ENCODE results near the gene MAMLD1. TPM values are rescaled to one million over a fixed set of nuclear protein-coding genes. Genes with fewer than 3 reads are reported as not detected.

MAMLD1 gene
- 1 to 10 TPM in 1 of 6 donors, under 1 TPM in 4, not detected in 1; 0.37 to 1.0 (median 0.75) TPM for polyA plus RNA-seq (ENCODE audit: low read depth in 6 of 6)

GRCh38 chrX:150362599-150363481 lies at the start of gene MAMLD1:
TSS of gene MAMLD1 (plus strand) at chrX:150363317. CDS start at chrX:150445517, 82,200 bp downstream.
- H3K27me3 Mint-ChIP-seq: peaks cover 0 to 35% (median 23%) of the 10 kb centered on the region in 3 donors
- H3K9me3 Mint-ChIP-seq: peaks cover 0 to 2% (median 0%) of the 10 kb centered on the region in 7 donors
- DNase-seq (peak; percentile 48), ATAC-seq (ENCODE audit: low read depth in 2 of 2) (peak; percentile 33 to 49)
- H3K4me1 Mint-ChIP-seq: peaks cover 19 to 34% (median 26%) of the 10 kb centered on the region in 3 donors
- peak within 1 kb of the TSS; percentile 79 to 96 (median 84) for H3K27ac Mint-ChIP-seq
- peak within 1 kb of the TSS; percentile 89 to 94 (median 92) for H3K4me3 Mint-ChIP-seq
- H3K36me3 Mint-ChIP-seq: no peaks in the 10 kb centered on the region

GRCh38 chrX:150313514-150313913 lies 49.6 kb upstream of the MAMLD1 start:
- Mint-ChIP-seq H3K9me3 (peaks cover 0 to 8% (median 2%) of the 10 kb centered on the region in 7 donors), H3K36me3 (no peaks in the 10 kb centered on the region)

GRCh38 chrX:150314186-150314585 lies 48.9 kb upstream of the MAMLD1 start:
- DNase-seq (no peak), ATAC-seq (ENCODE audit: low read depth in 2 of 2) (no peak)
- H3K9me3 Mint-ChIP-seq: peaks cover 0 to 8% (median 2%) of the 10 kb centered on the region in 7 donors
- no peaks in the 10 kb centered on the region for H3K36me3 Mint-ChIP-seq
- no peak overlapping the region for H3K27ac Mint-ChIP-seq
- H3K4me1 Mint-ChIP-seq: no peaks in the 10 kb centered on the region
- H3K27me3 Mint-ChIP-seq: no peaks in the 10 kb centered on the region
- H3K4me3 Mint-ChIP-seq: no peak overlapping the region

More at GRCh38 chrX:150313514-150313913, 49.6 kb upstream of the MAMLD1 start:
- no peak overlapping the region for H3K4me3 Mint-ChIP-seq
- H3K27ac Mint-ChIP-seq: no peak overlapping the region
- no peak for ATAC-seq (ENCODE audit: low read depth in 2 of 2)
- H3K27me3 Mint-ChIP-seq: no peaks in the 10 kb centered on the region
- no peaks in the 10 kb centered on the region for H3K4me1 Mint-ChIP-seq
- no peak for DNase-seq

GRCh38 chrX:150316564-150316963 lies 46.6 kb upstream of the MAMLD1 start:
- H3K27ac Mint-ChIP-seq: no peak overlapping the region
- H3K4me1 Mint-ChIP-seq: no peaks in the 10 kb centered on the region
- no peak overlapping the region for H3K4me3 Mint-ChIP-seq
- no peaks in the 10 kb centered on the region for H3K27me3 Mint-ChIP-seq
- no peaks in the 10 kb centered on the region for H3K36me3 Mint-ChIP-seq
- ATAC-seq (ENCODE audit: low read depth in 2 of 2) (no peak), DNase-seq (no peak)
- peaks cover 0 to 8% (median 2%) of the 10 kb centered on the region in 7 donors for H3K9me3 Mint-ChIP-seq

GRCh38 chrX:150323020-150323419 lies 40.1 kb upstream of the MAMLD1 start:
- no peak overlapping the region for H3K4me3 Mint-ChIP-seq
- H3K9me3 Mint-ChIP-seq: peaks cover 0 to 18% (median 4%) of the 10 kb centered on the region in 7 donors
- DNase-seq (no peak), ATAC-seq (ENCODE audit: low read depth in 2 of 2) (no peak)
- peaks cover 5 to 13% (median 6%) of the 10 kb centered on the region in 3 donors for H3K4me1 Mint-ChIP-seq
- H3K27ac Mint-ChIP-seq: no peak overlapping the region
- peaks cover 0 to 7% of the 10 kb centered on the region in 2 donors for H3K36me3 Mint-ChIP-seq
- H3K27me3 Mint-ChIP-seq: no peaks in the 10 kb centered on the region

GRCh38 chrX:150324035-150324728 lies 38.9 kb upstream of the MAMLD1 start:
- peaks cover 5 to 13% (median 6%) of the 10 kb centered on the region in 3 donors for H3K4me1 Mint-ChIP-seq
- H3K4me3 Mint-ChIP-seq: no peak overlapping the region
- no peaks in the 10 kb centered on the region for H3K27me3 Mint-ChIP-seq
- H3K27ac Mint-ChIP-seq: no peak overlapping the region
- ATAC-seq (ENCODE audit: low read depth in 2 of 2): no peak
- H3K36me3 Mint-ChIP-seq: peaks cover 0 to 7% of the 10 kb centered on the region in 2 donors
- DNase-seq: no peak
- peaks cover 0 to 15% (median 4%) of the 10 kb centered on the region in 7 donors for H3K9me3 Mint-ChIP-seq

GRCh38 chrX:150324919-150325318 lies 38.2 kb upstream of the MAMLD1 start:
- Mint-ChIP-seq H3K9me3 (peaks cover 0 to 15% (median 4%) of the 10 kb centered on the region in 7 donors), H3K4me3 (no peak overlapping the region), H3K36me3 (peaks cover 0 to 7% of the 10 kb centered on the region in 2 donors), H3K27ac (no peak overlapping the region), H3K27me3 (no peaks in the 10 kb centered on the region), H3K4me1 (peaks cover 5 to 13% (median 6%) of the 10 kb centered on the region in 3 donors)
- DNase-seq (no peak), ATAC-seq (ENCODE audit: low read depth in 2 of 2) (no peak)

- peaks cover 5 to 13% (median 6%) of the 10 kb centered on the region in 3 donors for H3K4me1 Mint-ChIP-seq
- peaks cover 0 to 7% of the 10 kb centered on the region in 2 donors for H3K36me3 Mint-ChIP-seq
- peaks cover 0 to 15% (median 4%) of the 10 kb centered on the region in 7 donors for H3K9me3 Mint-ChIP-seq
- ATAC-seq (ENCODE audit: low read depth in 2 of 2): no peak
- no peak for DNase-seq
- H3K4me3 Mint-ChIP-seq: peak overlapping the region in 2 of 8 donors; percentile 8 to 52
- H3K27me3 Mint-ChIP-seq: no peaks in the 10 kb centered on the region
- peak overlapping the region in 2 of 6 donors; percentile 0 to 35 for H3K27ac Mint-ChIP-seq
These were observed 36.4 kb upstream of the MAMLD1 start for GRCh38 chrX:150326541-150327247.

- no peak overlapping the region for H3K4me3 Mint-ChIP-seq
- DNase-seq (no peak), ATAC-seq (ENCODE audit: low read depth in 2 of 2) (no peak)
- no peaks in the 10 kb centered on the region for H3K36me3 Mint-ChIP-seq
- peaks cover 0 to 1% (median 0%) of the 10 kb centered on the region in 7 donors for H3K9me3 Mint-ChIP-seq
- peaks cover 6 to 22% (median 10%) of the 10 kb centered on the region in 3 donors for H3K4me1 Mint-ChIP-seq
- peak overlapping the region in 1 of 6 donors; percentile 18 for H3K27ac Mint-ChIP-seq
- H3K27me3 Mint-ChIP-seq: no peaks in the 10 kb centered on the region
These were observed 33.8 kb upstream of the MAMLD1 start for GRCh38 chrX:150329282-150329681.

GRCh38 chrX:150329868-150330267 lies 33.2 kb upstream of the MAMLD1 start:
- peaks cover 6 to 22% (median 10%) of the 10 kb centered on the region in 3 donors for H3K4me1 Mint-ChIP-seq
- ATAC-seq (ENCODE audit: low read depth in 2 of 2): no peak
- no peak overlapping the region for H3K4me3 Mint-ChIP-seq
- no peaks in the 10 kb centered on the region for H3K36me3 Mint-ChIP-seq
- no peaks in the 10 kb centered on the region for H3K27me3 Mint-ChIP-seq
- H3K27ac Mint-ChIP-seq: no peak overlapping the region
- H3K9me3 Mint-ChIP-seq: peaks cover 0 to 1% (median 0%) of the 10 kb centered on the region in 7 donors
- DNase-seq: no peak

- ATAC-seq (ENCODE audit: low read depth in 2 of 2) (no peak), DNase-seq (no peak)
- Mint-ChIP-seq H3K27me3 (no peaks in the 10 kb centered on the region), H3K4me3 (no peak overlapping the region), H3K4me1 (peaks cover 0 to 9% (median 5%) of the 10 kb centered on the region in 3 donors), H3K36me3 (no peaks in the 10 kb centered on the region), H3K27ac (no peak overlapping the region), H3K9me3 (no peaks in the 10 kb centered on the region)
These were observed 31.1 kb upstream of the MAMLD1 start for GRCh38 chrX:150332023-150332422.

- H3K36me3 Mint-ChIP-seq: no peaks in the 10 kb centered on the region
- H3K27me3 Mint-ChIP-seq: no peaks in the 10 kb centered on the region
- no peak for ATAC-seq (ENCODE audit: low read depth in 2 of 2)
- H3K27ac Mint-ChIP-seq: peak overlapping the region in 1 of 6 donors; percentile 41
- peaks cover 0 to 9% (median 5%) of the 10 kb centered on the region in 3 donors for H3K4me1 Mint-ChIP-seq
- DNase-seq: no peak
- no peaks in the 10 kb centered on the region for H3K9me3 Mint-ChIP-seq
- H3K4me3 Mint-ChIP-seq: no peak overlapping the region
These were observed 29.0 kb upstream of the MAMLD1 start for GRCh38 chrX:150334100-150334499.

GRCh38 chrX:150334981-150335380 lies 28.1 kb upstream of the MAMLD1 start:
- H3K27me3 Mint-ChIP-seq: no peaks in the 10 kb centered on the region
- no peak overlapping the region for H3K4me3 Mint-ChIP-seq
- H3K27ac Mint-ChIP-seq: no peak overlapping the region
- DNase-seq (no peak), ATAC-seq (ENCODE audit: low read depth in 2 of 2) (no peak)
- H3K36me3 Mint-ChIP-seq: no peaks in the 10 kb centered on the region
- H3K4me1 Mint-ChIP-seq: peaks cover 0 to 9% (median 5%) of the 10 kb centered on the region in 3 donors
- no peaks in the 10 kb centered on the region for H3K9me3 Mint-ChIP-seq

All from naive B cell (primary cell).